HTERT RPE-1 (cell line): ENCODE results near the gene UBE2E3.
"Not testable (repeated sequence)": the region's sequence is repeated elsewhere in the genome, so short reads cannot be mapped to it uniquely, and the experiment has no call there.

Source experiments
- in situ Hi-C: fragments of 300-500 bp; cut with MboI; formaldehyde crosslinking; loops from 4 replicates; pipeline ENCODE4 v1.14.3; 2020; ENCODE audit warnings: low sequenced_read_pairs

The UBE2E3 gene

GRCh38 chr2:181025004-181025403 is 44.6 kb downstream of the UBE2E3 start:
- in situ Hi-C loops, result no loop called here

- in situ Hi-C loops, result no loop called here
Observed at GRCh38 chr2:181036445-181036844, 56.0 kb downstream of the UBE2E3 start.

DNA sequence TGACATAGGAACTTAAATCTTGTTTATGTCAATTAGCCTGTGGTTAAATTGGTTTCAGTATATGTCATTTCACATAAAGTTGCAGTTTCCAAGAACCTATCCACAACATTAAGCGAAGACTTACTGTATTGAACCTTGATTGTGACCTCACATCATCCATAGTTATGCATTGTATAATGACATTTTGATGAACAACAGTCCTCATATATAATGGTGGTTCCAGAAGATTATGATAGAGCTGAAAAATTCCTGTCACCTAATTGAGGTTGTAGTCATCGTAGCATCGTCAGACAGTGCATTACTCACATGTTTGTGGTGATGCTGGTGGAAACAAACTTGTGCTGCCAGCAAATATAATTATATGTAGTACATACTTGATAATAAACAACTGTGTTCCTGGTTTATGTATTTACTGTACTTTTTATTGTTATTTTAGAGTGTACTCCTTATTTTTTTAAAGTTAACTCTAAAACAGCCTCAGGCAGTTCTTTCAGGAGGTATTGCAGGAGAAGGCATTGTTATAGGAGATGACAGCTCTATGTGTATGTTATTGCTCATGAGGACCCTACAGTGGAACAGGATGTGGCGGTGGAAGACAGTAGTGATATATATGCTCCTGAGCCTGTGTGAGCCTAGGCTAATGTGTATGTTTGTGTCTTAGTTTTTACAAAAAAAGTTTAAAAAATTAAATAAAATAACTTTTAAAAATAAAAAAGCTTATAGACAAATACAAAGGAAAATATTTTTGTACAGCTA is 56.6 kb downstream of the UBE2E3 start:
- in situ Hi-C loops, result no loop called here

- in situ Hi-C loops, result no loop called here
Observed at GRCh38 chr2:181037922-181038321, 57.5 kb downstream of the UBE2E3 start.

GRCh38 chr2:181038796-181039195 is 58.4 kb downstream of the UBE2E3 start:
- in situ Hi-C loops, result no loop called here

DNA sequence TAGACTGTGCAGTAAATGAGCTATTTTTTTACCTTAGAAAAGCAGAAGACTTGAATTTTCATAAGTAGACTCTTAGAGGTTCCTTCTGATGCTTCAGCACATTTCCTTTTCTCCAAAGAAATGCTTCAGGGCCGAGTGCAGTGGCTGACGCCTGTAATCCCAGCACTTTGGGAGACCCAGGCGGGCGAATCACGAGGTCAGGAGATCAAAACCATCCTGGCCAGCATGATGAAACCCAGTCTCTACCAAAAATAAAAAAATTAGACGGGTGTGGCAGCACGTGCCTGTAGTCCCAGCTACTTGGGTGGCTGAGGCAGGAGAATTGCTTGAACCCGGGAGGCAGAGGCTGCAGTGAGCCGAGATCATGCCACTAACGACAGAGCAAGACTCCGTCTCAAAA is 60.4 kb downstream of the UBE2E3 start:
- in situ Hi-C loops, result not testable (repeated sequence)

DNA sequence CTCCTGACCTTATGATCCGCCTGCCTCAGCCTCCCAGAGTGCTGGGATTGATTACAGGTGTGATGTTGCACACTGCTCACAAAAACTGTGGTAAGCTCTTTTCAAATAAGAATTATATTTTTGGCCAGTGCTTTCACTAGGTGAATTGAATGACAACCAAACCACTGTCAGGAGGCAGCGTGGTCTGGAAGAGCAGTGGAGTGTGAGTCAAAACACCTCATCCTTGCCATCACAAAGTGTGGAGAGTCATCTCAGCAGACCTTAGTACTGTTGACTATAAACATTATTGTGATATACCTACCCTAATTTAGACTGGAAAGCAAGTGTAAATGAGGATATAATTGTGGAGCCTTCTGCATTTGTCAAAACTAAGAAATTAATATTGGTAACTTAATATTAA is 61.3 kb downstream of the UBE2E3 start:
- in situ Hi-C loops, result no loop called here

DNA sequence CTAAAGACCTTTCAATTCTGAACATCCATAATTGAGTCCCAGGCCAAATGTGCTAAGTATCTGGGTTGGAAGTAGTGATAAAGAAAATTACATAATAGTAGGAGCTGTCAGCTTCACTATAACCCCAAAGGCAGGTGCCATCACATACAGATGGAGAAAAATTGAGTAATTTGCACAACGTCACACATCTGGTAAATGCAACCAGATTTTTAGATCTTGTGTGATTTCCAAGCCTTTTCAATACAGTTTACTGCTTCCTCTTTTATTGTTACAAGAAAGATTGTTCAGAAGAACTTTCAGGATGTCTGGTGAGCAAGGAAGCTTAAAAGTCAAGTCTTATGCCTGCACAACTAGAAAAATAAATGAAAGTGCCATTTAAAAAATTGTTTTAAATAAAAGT is 62.3 kb downstream of the UBE2E3 start:
- in situ Hi-C loops, result no loop called here

DNA sequence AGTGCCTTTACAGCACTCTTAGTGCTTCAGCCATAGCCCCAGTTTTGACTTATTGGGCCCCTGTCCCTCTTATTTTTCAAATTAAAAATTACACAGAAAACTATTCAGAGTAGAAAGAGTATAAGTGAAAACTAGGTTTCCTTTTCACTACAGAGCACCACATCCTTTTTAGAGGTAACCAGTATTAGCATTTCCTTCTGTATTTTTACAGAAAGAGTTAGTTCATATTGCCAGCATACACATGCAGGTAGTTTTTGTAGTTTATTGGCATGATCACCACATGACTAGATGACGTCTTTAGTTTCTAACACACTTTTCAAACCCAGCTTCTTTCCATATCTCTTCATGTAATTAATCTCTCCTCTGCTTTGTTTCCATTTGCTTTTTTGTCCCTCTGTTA is 66.4 kb downstream of the UBE2E3 start:
- in situ Hi-C loops, result no loop called here

GRCh38 chr2:181047829-181048228 is 67.4 kb downstream of the UBE2E3 start:
- in situ Hi-C loops, result no loop called here

- in situ Hi-C loops, result no loop called here
Observed at GRCh38 chr2:181051861-181052522, 71.6 kb downstream of the UBE2E3 start.

DNA sequence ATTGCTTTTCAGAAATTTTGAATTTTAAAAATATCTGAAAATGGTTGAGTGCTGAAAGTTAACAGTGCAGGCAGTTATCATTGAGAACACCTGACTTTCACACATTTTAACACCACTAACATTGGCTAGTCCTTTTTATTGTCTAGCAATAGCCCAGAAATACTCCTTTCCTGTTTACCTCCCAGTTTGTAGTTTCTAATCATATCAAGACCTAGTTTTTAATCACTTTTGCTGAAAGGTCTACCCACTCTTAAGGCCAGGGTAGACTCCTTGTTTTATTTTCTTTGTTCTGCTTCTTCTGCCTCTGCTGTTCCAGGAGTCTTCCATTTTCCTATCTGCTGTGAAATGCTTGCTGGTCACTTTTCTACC is 72.1 kb downstream of the UBE2E3 start:
- in situ Hi-C loops, result no loop called here

- in situ Hi-C loops, result no loop called here
Observed at GRCh38 chr2:181054256-181054655, 73.9 kb downstream of the UBE2E3 start.

GRCh38 chr2:181054843-181055242 is 74.4 kb downstream of the UBE2E3 start:
- in situ Hi-C loops, result no loop called here

DNA sequence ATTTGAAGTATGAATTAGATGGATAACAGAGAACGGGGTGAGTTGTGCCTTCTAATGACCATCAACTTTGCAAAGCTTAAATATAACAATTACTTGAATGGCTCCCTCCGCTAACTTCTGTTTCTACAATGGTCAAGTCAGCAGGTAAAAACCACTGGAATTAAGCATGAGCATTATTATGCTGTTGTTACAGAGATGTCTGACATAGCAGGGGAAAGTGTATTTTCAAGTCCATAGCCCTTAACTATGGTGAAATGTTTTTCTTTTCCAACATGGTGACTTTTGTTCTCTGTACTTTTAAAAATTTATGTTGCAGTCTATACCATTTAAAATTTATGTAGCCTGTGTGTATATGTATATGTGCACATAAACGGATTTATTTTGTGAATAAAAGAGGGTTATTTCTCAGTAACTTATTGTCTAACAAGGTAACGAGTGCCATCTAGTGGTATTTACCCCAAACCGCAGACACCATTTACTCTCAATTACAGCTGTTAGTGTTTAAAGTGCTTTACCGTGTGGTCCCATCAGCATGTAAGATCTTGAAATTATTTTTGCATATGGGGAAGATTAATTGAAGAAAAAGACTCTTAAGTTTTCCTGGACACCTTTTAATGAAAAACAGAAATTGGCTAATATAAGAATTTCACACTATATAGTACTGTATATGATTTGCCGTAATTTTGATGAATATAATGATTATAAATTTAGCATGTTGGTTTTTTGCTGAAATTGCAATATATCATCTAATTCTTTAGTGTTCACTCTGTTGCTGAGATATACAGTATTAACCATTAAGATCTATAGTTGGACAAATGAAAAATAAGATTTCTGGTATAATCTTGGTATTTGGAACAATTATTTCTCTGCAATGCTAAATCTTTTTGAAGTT is 78.2 kb downstream of the UBE2E3 start:
- in situ Hi-C loops, result no loop called here

DNA sequence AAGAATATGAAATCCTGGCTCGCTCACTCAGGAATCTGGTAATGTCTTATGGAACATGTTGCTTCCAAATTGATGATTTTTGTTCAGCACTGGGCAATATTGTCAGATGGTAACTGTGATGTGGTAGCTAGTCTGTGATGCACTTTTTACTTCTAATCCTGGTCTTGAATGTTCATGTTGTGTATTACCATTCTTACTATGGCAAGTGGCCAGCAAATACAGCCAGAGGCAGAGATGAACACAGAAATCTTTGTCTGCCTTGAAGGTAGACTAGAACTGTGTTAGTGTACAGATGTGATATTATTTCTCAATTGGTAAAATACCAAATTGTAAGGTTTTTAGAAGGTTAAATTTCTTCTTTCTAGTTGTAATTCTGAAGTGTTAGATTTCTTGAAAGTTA is 83.3 kb downstream of the UBE2E3 start:
- in situ Hi-C loops, result no loop called here

- in situ Hi-C loops, result no loop called here
Observed at GRCh38 chr2:181065458-181065857, 85.1 kb downstream of the UBE2E3 start.

DNA sequence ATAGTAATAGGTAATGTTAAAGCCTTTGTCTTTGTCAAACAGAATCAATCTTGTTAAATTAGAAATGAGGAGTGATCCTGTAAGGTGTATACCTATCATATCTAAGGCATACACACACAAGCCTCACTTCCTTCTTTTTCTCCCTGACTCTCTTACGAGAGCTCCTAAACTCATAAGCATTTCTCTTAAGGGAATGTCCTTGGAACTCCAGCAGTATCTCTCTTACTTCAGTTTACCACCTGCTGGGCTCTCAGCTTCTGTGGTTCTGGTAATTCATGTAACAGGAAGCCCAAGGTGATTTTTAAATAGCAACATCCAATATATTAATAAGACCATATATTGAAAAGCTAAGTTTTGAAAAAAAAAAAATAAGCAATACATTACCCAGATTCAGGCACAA is 85.9 kb downstream of the UBE2E3 start:
- in situ Hi-C loops, result no loop called here

DNA sequence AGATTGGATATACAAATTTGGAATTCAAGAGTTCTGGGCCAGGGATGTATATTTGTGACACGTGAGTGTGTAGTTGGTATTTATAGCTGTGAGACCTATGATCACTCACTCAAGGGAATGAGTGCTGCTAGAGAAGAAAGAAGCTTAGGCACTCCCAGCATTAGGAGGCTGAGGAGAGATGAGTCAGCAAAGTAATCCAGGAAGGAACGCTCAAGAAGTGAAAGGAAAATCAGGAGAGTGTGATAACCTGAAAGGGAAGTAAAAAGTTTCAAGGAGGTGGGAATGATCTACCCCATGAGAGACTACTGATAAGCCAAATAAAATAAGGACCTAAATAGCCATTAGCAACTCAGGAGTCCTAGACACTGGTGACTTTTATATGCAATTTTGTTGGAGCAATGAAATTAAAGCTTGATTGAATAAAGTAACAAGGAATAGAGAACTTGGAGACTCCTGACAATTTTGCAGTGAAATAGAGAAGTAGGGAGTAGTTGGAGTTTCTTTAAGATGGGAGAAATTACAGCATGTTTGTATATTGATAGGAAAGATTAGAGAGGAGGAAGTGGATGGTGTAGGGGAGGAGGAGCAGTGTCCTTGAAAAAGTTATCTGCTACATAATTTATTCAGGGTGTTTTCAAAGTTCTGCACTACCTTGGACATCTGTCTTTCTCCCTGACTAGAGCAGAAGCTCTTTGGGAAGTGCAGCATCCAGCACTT is 89.9 kb downstream of the UBE2E3 start:
- in situ Hi-C loops, result no loop called here

DNA sequence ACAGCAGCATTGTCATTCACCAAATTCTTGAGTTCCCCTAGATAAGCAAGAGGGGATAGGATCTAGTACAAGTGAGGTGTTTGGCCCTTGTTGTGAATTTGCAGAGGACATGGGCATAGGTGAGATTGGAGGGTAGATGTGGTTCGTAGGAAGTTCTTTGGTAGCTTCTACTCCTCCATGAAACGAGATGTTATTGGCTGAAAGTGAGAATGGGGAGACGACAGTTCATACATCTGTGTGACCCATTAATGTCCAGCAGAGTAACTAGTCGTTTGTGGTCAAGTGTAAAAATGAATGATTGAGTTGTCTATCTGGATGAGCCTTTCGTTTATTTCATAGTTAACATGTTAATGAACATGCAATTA is 90.4 kb downstream of the UBE2E3 start:
- in situ Hi-C loops, result no loop called here
